OCI-LY3 (cell line): Measurements from ENCODE around the gene BRCA2.

ENCODE experiments used
- EZH2phosphoT487 ChIP-seq: fragments of 200-600 bp; shearing (Covaris generic); IDR thresholded peaks from 2 replicates; pipeline ENCODE4 v1.6.1; 2018; ENCODE audit warnings: antibody characterized with exemption, mixed run types, low read depth
- TF ChIP-seq, protein P1 (sequence below): fragments of 200-600, 300-600 bp; sonication (generic); IDR thresholded peaks from 2 replicates; pipeline ENCODE4 v1.5.1; 2014; ENCODE audit warnings: antibody characterized with exemption, low read length, low read depth

DNA sequence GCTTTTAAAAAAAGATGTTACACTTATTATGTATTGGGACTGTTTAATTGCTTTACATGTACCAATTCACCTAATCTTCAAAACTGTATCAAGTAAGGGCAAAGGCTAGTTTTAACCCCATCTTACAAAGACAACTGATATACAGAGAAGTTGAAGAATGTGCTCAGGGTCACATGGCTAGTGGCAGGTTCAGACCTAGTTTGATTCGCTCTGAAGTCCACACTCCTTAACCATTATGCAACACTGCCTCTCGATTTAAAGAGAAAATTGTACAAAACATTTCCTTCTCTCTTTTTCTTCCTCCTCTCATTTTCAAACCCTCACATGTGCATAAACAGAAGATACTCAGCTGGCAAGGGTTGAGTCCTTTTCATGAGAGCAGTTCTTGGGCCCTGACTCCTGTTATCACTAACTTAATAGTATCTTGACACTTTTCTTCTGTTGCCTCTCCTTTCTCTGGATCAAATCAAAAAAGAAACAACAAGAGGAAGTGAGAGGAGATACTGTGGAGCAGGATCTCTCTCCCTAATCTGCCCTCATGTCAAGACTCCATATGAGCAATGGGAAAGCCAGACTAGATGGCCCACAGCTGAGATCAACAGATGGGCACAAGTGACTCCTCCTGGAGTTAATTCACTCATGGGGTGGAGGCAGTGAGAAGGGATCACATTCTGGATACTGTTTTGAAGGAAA, 131.6 kb downstream of the BRCA2 start:
- TF ChIP-seq, protein P1, sequence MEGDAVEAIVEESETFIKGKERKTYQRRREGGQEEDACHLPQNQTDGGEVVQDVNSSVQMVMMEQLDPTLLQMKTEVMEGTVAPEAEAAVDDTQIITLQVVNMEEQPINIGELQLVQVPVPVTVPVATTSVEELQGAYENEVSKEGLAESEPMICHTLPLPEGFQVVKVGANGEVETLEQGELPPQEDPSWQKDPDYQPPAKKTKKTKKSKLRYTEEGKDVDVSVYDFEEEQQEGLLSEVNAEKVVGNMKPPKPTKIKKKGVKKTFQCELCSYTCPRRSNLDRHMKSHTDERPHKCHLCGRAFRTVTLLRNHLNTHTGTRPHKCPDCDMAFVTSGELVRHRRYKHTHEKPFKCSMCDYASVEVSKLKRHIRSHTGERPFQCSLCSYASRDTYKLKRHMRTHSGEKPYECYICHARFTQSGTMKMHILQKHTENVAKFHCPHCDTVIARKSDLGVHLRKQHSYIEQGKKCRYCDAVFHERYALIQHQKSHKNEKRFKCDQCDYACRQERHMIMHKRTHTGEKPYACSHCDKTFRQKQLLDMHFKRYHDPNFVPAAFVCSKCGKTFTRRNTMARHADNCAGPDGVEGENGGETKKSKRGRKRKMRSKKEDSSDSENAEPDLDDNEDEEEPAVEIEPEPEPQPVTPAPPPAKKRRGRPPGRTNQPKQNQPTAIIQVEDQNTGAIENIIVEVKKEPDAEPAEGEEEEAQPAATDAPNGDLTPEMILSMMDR, result no peak
- no peak for TF ChIP-seq EZH2phosphoT487
